Superior temporal gyrus (tissue), 1 donor: ENCODE measurements around the gene PAIP2B.
"Not testable (repeated sequence)": the region's sequence is repeated elsewhere in the genome, so short reads cannot be mapped to it uniquely, and the experiment has no call there.

ENCODE experiments used
- DNase-seq: peaks from one replicate; pipeline ENCODE4 v3.0.0-alpha.2; 2016; ENCODE audit errors: extremely low spot score

PAIP2B gene, protein sequence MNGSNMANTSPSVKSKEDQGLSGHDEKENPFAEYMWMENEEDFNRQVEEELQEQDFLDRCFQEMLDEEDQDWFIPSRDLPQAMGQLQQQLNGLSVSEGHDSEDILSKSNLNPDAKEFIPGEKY

DNA sequence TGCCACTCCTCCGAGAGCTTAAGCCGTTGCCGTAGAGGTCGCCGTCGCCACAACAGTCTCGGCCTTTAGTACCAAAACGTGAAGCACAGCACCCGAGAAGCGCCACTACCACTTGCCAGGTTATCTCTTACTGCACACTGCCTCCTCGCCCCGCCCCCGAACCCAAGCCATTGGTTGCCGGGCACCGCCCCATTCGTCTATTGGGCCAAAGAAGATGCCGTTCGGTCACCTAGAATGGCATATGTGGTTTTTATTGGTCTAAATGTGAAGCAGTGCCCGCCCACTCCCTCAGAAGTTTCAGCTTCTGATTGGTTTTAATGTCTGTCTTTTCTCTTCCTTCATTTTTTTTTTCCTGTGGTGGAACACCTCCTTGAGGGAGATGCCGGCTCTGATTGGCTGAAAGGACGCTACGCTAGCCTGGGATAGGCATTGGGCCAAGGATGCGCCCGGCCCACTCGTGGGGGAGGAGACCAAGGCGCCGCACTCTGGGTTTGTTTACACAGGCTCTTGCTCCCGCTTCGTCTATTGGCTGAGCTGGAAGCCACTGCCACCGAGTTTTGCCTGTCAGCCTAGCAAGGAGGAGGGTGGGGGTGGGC is at the start of gene PAIP2B:
Gene PAIP2B (minus strand): TSS at position 139 of the 596 bp plus-strand sequence. CDS start 24,514 bp downstream, outside the sequence.
- DNase-seq = peak; percentile 100

DNA sequence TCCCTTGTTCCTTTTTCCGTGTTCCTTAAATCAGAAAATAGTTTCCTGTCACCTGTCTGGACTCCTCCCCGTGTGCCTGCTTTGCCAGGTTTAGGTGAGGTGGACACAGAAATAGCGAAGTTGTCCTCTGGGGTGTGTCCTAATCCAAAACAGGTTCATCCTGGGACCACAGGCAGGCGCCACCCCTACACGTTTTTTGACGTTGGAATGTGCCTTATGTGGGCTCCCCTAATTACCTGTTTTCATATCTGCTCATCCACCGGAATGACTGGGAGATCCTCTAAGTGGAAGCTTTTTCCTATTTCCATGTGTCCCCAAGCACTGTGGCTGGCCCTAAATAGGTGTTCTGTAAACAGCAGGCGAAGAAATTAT is 49.0 kb upstream of the PAIP2B start:
- no peak for DNase-seq

DNA sequence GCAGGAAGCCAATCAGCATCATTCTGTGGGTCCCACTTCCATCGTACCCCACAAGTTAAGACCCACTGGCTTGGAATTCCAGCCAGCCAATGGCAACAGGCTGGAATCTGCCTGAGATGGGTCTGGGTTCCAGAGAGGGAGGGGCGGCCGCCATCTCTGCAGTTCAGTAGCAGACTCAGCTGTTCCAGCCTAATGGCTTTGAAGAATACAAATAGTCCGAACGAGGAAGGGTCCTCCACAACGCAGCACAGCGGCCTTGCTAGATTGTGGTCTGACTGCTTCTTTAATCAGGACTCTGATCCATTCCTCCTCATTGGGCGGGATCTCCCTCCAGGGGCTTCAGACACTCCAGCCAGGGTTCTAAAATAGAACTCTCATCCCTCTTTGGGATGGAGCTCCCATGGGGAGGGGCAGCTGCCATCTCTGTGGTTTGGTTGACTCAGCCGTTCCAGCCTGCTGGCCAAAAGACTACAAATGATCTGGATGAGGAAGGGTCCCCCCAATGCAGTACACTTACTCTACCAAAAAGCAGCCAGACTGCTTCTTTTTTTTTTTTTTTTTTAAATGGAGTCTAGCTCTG is 42.7 kb upstream of the PAIP2B start:
- no peak for DNase-seq

DNA sequence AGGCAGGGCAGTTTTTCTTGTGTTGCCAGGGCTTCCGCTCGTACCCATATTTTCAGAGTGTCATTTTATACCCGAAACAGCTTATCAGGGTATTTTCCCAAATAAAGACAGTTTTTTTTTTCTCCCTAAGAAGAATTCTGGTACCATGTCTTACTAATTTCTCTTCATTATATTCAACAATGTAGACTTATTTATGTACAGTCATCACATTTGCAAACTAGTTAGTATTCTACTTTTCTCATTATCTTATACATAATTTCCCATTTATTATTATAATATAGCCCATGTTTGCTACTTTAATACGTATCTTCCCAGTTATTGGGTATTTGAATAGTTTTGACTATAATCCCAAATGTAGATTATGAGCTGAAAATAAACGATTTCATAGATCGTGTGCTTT is 36.5 kb upstream of the PAIP2B start:
- no peak for DNase-seq

DNA sequence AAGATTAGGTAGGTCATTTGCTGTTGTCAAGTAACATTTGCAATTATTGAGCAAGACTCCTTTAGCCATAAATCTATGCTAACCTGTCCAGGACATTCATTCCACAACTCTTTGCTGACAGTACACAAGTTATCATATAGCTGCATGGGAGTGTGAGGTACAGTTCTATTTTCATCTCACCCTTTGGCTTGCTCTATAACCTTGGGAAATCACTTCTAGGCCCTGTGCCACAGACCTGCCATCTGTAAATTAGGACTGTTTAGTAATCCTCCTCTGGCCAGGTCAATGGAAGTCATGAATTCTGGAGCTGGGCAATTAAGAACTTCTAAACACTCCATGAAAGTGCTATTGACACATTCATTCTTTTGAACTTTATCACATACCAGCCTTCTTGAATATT is 34.6 kb upstream of the PAIP2B start:
- DNase-seq = no peak

DNA sequence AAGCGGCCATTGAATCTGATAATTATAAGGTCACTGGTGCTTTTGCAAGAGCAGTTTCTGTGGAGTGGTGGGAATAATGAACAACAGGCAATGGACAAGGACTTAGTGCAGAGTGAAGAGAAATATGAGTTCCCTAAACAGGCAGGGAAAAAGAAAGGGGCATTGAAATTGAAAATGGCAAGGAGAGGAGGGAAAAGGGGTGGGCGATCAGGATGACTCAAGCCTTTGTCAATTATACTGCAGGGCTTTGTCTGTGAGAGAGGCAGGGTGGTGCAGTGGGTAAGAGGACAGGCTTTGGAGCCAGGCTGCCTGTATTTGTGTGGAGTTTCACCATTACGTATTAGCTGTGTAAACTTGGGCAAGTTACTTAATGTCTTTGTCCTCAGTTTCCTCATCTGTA is 29.5 kb upstream of the PAIP2B start:
- DNase-seq = peak; percentile 92

DNA sequence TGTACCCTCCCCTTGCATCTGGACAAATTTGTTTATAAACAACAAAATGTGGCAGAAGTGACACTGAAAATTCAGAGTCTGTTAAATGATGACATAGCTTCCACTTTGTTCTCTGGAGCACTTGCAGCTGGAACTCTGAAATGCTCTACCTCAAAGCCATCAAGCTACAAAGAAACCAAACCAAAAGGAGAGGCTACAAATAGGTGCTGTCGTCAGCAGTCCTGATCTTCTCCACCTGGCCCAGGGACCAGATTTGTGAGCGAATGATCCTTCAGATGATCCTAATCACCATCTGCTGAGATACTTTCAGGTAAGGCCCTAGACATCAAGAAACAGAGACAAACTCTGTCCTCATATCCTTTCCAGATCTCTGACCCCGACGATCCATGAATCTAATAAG is 27.9 kb upstream of the PAIP2B start:
- no peak for DNase-seq

DNA sequence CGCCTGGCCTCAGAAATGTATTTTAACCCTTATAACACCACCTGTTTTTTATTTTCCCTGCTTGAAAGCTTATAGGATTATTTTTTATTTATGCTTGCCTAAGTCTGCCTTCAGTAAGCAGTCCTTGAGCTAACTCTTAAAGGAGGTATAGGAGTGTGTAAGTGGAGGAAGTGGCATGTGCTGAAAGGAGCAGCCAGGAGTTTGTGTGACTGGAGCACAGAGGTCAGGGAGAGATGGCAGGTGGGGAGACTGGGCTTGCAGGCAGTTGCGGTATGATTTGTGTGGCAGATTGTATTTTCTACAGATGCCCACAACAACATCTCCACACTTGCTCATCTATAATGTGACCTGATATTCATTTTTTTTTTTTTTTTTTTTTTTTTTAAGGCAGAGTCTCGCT is 27.2 kb upstream of the PAIP2B start:
- no peak for DNase-seq

DNA sequence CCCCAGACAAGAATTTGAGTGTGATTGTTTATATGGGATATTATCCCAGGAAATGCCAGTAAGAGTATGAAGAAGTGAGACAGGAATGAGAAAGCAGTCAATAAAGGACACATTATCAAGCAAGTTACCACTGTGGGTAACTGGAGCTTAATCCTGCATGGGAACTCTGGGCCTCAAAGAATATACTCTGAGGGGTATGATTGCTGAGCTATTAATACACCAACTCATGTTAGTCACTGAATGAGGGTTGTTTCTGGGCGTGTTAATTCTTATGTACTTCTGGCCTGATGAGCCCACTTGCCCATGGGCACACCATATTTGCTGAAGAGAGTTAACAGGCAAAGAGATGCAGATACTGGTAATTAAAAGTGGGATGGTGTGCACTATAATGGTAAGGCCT is 26.6 kb upstream of the PAIP2B start:
- DNase-seq = no peak

DNA sequence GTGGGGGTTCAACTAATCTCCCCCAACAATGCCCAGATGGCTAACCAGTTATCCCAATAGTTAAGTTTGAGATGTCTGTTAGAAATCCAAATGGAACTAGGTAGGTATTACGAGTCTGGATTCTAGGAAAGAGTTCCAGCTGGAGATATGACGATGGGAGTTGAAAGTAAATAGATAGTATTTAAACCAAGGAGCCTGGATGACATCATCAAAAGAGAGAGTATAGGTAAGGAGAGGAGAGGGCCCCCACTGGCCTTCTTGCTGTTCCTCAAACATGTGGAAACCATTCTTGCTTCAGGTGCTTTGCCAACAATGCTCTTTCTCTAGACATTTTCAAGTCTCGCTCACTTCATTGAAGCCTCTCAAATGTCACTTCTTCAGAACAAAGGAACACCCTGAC is 26.0 kb upstream of the PAIP2B start:
- no peak for DNase-seq

DNA sequence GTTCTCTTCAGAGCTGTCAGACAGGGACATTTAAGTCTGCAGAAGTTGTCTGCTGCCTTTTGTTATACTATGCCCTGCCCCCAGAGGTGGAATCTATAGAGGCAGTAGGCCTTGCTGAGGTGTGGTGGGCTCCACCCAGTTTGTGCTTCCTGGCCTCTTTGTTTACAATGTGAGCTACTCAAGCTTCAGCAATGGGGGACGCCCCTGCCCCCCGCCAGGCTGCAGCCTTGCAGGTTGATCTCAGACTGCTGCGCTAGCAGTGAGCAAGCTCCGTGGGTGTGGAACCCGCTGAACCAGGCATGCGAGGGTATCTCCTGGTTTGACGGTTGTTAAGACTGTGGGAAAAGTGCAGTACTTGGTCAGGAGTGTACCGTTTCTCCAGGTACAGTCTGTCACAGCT is 24.0 kb upstream of the PAIP2B start:
- no peak for DNase-seq

DNA sequence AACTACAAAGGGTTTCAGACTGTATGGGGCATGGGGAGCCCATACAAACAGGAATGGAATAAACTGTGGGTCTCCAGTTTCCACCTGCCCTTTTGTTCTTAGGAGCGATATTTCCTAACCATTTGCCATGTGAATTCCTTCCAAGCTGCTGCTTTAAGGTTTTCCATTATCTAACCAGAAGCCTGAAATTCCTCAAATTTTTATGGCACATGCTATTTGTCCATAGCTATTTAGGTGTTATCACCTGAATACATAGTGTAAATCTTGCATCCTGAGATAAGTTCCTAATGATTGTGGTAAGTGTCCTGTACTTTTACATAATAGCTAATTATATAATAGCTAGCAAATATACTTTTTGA is 17.4 kb upstream of the PAIP2B start:
- DNase-seq = no peak

DNA sequence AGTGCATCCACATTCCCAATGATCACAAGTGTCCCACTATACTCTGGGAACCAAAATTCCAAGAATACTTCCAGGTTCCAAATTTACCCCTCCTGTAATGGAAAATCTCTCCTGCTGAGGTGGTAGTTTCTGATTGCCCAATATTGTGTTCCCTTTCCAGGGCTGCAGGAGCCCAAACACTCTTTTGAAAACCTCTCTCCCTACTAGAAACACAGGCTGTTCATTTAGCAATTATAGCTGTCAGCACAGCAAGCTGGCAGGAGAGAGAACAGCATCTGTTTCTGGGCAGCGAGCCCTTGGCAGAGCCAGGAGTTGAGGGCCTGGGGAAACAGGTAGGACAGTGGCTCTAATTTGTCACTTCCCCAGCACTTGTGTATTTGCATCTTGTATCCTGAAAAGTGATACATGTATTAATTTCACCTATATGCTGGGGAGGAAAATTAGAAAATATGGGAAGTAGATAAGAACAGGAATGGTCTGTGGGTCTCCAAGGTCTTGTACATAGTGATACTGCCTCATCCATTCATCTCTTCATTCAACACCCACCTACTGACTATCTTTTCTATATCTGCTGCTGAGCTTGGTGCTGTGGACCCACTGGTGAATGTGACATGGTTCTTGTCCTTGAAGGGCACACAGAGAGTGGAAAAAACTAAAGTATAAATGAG is 16.9 kb upstream of the PAIP2B start:
- DNase-seq = no peak

DNA sequence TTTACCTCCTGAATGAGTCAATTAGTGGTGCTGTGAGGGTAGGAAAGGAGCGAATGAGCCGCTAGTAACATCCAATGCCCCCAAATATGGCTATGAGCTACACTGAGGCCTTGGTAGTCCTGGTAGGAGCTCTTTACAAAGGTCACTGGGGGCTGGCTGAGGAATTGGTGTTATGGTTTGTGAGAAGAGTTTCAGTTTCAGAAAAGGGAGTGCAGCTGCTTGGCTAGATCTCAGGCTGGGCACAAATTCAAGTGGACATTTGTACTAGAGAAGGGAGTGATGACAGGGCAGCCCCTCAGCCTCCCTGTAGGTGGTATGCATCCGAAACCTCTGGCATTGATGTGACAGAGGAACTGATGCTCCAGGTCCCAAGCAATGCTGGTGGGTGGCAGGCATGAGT is 13.9 kb upstream of the PAIP2B start:
- no peak for DNase-seq

DNA sequence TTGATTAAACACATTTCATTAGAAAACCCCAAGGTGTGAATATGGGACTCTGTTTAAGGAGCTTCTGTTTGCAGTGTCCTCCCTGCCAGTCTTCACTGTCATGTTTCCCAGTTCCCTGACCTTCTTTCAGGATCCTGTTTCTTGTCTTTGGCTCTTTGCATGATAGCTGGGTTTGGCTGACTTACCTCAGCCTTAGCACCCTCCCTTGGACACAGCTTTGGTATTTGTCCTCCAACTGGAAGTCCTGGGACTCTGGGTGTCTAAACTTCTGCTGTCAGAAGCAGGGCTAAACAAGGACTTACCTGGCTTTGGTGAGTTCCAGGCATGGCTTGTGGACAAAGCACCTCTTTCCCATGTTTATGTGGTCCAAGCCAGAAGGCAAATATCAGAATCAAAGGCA is 11.2 kb upstream of the PAIP2B start:
- no peak for DNase-seq

DNA sequence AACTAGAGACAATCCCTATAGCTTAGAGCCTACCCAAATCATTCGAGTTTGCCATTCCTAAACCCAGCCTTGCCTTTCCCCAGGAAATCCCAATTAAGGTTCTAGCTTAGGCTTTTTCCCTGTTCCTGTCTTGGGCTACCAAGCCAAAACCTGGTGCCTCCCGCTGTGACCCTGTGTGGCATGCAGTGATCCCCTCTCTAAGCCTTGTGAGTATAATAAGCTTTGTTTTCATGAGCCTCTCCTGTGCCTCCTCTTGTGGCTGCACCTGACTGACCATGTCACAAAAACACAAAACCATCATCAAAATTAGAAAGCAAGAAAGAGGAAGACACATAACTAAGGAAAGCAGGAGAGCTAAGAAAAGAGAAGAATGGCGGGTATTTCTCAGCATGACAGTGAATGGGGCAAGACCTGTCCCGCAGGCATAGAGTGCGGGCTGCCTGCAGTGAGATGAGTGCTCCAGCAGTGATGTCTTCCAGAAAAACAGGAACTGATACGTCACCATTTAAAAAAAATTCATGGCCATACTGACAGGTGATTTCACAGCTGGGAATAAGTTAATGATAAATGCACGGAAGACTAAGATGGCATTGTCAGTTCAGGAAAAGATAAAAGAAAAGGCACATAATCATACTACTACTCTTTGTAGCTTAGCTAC is 9.2 kb upstream of the PAIP2B start:
- no peak for DNase-seq

DNA sequence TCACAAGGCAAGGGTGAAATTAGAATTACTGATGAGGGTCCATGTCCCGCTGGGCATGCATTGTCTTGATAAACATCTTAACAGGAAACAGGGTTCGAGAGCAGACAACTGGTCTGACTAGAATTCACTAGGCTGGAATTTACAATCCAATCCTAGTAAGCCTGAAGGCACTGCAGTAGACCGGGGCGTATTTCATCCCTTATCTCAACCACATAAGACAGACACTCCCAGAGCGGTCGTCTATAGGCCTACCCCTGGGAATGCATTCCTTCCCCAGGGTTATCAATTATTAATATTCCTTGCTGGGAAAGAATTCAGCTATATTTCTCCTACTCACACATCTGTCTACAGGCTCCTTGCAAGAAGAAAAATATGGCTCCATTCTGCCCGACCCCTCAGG is 6.2 kb upstream of the PAIP2B start:
- DNase-seq = not testable (repeated sequence)

DNA sequence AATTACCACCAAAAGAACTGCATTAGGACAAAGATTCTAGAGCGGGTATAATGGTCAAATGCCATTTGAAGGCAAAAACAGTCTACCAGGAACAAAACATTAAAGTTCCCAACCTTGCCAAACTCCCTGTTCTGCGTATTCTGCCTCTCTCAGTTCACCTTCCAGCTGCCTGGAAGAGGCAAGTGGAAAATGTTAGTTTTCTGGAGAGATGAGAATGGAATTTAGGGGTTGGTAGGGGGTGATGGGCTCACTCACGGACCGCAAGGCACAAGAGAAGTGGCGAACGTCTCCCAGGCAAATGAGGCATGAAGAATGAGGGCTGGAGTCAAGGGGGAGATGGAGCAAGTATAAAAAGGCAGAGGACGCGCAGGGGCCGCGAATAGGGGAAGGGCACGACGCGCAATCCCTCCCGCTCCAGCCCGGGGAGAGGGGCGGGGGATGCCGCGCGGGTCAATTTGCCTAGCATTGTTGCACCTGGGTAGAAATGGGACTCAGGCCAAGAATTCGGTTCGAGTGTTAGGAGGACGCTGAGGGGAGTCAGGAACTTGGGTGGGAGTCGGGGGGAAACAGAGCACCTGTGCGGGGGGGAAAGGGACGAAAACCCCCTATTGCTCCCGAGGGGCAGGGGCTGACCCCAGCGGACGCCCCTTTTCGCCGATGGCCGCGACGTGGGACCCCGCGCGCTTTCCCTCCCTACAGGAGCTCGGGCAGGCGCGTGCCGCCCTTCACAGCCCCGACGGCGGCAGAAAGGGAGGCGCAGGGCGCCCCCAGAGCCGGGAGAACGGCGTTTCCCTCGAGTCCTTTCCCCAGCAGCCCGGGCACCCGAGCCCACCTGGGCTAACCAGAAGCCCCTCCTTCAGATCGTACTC is 573 bp downstream of the PAIP2B start:
- DNase-seq = peak; percentile 51

DNA sequence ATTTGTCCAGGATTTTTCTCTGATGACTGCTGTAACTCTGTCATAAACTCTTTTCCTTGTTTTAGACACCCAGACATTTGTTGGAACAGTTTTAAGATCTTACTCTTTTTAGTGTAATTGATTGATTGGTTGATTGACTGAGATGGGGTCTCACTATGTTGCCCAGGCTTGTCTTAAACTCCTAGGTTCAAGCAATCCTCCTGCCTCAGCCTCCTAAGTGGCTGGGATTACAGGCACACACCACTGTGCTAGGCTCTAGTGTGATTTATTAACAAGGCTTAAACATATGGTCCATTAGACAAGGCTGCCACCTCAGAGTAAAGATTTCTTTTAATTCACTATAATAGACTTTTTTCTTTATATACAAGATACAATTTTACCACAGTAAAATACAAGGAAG is 2.0 kb downstream of the PAIP2B start:
- no peak for DNase-seq

DNA sequence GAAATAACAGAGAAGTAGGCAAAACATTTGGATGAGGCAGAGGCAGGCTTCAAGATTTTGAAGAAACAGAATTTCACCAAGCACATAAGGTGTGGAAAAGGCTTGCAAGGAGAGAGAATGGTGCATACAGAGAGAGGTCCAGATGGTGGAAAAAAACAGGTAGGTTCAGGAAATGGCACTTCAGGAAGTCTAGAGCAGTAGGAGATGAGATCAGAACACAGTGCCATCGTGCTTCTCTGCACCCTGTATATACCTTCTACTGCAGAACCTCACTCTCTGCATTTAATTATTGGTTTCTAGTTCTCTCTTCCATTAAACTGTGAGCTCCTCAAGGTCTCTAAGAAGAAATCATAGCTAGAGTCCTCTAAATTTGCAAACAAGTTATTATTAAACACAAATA is 2.4 kb downstream of the PAIP2B start:
- DNase-seq = peak; percentile 45

DNA sequence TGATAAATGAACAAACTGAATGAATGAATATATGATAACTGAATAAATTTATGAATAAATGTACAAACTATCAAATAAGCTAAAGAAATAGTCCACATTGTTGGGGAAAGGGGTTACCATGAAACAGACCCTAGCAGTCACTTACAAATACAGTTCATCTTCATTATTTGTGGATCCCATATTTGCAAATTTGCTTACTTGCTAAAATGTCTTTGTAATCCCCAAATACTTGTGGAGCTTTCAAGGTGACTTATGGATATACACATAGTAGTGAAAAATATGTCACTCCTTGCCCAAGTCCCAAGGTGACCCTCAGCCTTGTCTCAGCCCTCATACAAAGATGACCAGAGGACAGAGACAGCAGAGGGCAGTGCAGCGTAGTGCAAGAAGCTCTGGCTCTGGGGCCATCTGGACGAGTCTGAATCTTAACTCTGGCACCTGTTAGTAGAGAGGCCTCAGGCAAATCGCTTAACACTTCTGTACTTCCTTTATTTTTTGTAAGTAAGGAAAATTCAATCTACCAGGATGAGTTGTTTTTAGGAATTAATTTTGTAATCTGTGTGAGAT is 3.1 kb downstream of the PAIP2B start:
- DNase-seq = peak; percentile 94

DNA sequence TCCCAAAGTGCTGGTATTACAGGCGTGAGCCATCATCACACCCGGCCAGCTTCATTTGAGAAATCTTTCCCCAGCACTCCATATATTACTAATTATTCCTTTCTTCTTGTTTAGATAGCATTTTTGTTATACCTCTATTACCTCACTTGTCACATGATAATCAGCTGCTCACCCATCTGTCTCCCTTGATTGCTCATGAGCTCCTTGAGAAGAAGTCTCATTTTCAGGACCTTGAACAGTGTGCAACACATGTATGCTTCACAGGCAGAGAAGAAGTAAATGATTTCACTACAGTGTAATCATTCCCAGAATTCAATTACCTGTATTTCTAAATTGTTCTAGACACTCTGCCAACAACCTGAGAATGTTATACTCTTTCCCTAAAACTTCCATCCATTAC is 6.2 kb downstream of the PAIP2B start:
- no peak for DNase-seq
